CD4-positive, alpha-beta T cell treated with Interleukin-17A for 4 hours (primary cell): ENCODE data around the gene MAD2L2.

Source experiments
- DNase-seq: peaks from one replicate; pipeline ENCODE4 v3.0.0-alpha.2; 2020; ENCODE audit warnings: mixed read lengths

MAD2L2 gene

DNA sequence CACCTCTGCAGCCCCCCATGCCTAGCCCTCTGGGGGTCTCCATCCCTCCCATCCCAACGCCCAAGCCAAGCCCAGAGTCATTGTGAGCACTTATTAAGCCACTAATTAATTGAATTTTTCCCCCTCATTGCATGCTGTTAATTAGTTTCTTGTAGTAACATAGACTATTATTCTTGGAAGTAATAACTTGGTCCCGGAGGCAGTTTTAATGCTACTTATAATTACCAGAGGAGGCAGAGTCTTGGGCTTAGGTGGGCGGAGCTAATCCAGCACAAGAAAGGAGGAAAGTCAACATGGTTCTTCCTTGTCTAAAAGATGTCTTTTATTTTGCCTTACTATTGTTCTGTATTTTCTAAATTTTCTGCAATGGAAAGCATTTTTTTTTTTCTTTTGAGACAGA is 54.4 kb downstream of the MAD2L2 start:
- DNase-seq: no peak
